HFF-Myc (cell line): Measurements from ENCODE around the gene ZNF341.

Source experiments
- DNase-seq: peaks from one replicate; pipeline ENCODE4 v3.0.0-alpha.2; 2011; ENCODE audit warnings: low read depth; ENCODE audit errors: extremely low read depth
- H3K4me3 ChIP-seq: replicated peaks from 2 replicates; pipeline ENCODE4 v1.5.1; 2011; ENCODE audit warnings: low read depth, mild to moderate bottlenecking, control low read depth, low read length
- TF ChIP-seq, protein P1 (sequence below): IDR thresholded peaks from 2 replicates; pipeline ENCODE4 v1.5.1; 2012; ENCODE audit warnings: mild to moderate bottlenecking, low read depth, low read length, control low read depth; ENCODE audit errors: missing control alignments

ZNF341 gene

DNA sequence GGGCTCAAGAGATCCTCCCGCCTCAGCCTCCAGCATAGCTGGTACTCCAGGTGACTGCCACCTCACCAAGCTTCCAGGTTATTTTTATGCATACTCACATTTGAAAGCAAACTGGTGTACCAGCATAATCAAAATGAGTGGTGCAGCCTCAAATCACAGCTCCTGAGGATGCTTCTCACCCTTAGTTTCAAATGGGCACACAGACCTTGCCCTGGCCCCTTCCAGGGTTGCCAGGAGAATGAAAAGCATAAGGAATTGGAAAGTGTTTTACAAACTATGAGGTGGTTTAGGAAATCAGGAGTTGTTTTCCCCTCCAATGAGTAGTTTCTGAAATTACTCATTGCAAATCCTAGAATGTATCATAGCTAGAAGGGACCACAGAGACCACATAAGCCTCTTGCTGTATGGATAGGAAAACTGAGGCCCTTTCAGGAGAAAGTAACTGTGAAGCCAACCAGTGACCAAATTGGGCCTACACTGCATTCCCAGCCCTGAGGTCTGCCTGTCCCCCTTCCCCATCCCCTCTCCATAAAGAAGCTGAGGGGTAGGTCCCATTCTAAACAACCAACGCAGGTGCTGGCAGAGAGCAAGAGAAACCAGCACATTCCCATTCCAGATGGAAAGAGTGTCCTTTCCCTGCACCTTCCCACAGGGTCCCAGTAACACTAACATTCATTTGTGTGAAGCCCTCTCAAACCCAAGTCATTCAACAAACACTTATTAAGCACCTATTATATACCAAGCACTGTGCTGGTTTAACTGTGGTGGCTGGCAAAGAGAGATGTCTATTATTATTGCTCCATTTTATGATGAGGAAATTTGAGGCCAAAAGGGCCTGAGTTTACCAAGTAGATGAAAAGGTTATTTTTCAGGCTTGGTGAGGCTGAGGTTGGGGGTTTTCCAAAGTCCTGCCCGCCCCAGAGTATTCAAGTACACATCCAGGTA is 43.5 kb upstream of the ZNF341 start:
- no peak for DNase-seq
- H3K4me3 ChIP-seq: no peak overlapping the region
- TF ChIP-seq, protein P1, sequence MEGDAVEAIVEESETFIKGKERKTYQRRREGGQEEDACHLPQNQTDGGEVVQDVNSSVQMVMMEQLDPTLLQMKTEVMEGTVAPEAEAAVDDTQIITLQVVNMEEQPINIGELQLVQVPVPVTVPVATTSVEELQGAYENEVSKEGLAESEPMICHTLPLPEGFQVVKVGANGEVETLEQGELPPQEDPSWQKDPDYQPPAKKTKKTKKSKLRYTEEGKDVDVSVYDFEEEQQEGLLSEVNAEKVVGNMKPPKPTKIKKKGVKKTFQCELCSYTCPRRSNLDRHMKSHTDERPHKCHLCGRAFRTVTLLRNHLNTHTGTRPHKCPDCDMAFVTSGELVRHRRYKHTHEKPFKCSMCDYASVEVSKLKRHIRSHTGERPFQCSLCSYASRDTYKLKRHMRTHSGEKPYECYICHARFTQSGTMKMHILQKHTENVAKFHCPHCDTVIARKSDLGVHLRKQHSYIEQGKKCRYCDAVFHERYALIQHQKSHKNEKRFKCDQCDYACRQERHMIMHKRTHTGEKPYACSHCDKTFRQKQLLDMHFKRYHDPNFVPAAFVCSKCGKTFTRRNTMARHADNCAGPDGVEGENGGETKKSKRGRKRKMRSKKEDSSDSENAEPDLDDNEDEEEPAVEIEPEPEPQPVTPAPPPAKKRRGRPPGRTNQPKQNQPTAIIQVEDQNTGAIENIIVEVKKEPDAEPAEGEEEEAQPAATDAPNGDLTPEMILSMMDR: no peak

DNA sequence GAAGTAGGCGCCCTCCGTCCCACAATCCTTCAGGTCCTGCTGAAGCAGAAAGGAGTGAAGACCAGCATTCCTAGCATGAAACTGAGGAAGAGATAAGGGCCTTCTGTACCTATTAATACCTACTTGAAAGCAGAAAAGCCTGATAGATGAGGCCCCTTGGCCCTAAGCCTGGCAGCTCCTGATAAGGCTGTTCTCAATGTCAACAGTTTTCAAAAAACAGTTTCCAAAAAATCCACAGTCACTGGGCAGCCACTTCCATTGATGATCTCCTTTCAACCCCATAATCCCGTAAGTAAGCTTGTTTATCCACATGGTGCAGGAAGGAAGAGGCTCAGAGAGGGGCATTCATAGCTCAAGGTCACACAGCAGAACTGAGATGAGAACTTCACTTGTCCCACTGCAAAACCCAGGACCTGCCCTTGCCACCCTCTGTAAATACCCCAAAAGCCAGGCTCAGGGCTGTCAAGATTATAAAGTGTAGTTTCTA is 42.8 kb upstream of the ZNF341 start:
- TF ChIP-seq, protein P1: no peak
- DNase-seq: no peak
- no peak overlapping the region for H3K4me3 ChIP-seq

DNA sequence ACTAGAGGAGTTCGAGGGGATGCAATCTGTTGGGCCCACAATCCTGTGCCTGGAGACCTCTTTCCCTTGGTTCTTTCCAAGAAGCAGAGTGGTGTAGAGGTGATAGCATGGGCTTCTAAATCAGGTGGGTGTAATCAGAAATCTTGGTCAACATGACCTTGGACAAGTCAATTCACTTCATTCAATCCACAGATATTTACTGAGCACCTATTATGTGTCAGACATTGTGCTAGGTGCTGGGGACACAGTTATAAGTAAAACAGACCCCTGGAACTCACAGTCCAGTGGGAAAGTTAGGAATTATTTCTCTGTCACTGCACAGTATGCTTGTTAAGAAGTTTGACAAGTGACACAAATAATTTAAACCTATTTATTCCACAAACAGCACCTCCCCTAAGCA is 42.3 kb upstream of the ZNF341 start:
- TF ChIP-seq, protein P1: no peak
- no peak for DNase-seq
- H3K4me3 ChIP-seq: no peak overlapping the region

DNA sequence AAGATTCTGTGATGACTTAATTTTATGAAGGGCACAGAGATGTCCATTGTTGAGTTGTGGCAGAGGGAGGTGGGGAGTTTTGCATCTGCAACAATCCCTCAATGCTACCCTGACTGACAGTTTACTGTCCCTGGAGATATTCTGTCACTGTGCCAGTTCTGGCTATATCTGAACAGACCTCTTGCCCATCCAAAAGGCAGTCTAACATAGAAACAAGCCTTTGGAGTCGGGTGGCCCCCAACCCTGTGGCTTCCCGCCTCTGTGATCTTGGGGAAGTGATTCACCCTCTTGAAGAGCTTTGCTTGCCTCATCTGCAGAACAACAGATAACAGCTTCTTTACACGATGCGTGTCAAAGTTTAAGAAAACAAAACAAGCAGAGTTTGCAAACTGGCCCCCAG is 41.8 kb upstream of the ZNF341 start:
- TF ChIP-seq, protein P1: no peak
- H3K4me3 ChIP-seq: no peak overlapping the region
- DNase-seq: no peak

DNA sequence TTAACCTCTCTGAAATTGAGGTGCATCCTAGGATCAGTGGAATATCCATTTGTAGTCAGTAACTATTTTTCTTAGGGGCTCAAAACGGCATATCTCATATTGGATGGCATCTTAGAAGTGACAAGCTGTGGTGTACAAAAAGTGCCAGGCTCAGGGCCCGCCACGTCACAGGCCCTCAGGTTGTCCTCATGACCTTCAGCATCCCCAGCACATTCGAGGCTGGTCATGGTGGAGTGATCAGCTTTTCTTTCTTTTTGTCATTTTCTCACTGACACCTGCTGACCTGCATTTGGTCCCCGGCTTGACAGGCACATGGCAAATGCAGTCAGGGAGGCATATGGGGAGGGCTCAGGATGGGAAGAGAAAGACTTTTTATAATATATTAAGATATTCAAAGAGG is 38.5 kb upstream of the ZNF341 start:
- TF ChIP-seq, protein P1: no peak
- DNase-seq: no peak

DNA sequence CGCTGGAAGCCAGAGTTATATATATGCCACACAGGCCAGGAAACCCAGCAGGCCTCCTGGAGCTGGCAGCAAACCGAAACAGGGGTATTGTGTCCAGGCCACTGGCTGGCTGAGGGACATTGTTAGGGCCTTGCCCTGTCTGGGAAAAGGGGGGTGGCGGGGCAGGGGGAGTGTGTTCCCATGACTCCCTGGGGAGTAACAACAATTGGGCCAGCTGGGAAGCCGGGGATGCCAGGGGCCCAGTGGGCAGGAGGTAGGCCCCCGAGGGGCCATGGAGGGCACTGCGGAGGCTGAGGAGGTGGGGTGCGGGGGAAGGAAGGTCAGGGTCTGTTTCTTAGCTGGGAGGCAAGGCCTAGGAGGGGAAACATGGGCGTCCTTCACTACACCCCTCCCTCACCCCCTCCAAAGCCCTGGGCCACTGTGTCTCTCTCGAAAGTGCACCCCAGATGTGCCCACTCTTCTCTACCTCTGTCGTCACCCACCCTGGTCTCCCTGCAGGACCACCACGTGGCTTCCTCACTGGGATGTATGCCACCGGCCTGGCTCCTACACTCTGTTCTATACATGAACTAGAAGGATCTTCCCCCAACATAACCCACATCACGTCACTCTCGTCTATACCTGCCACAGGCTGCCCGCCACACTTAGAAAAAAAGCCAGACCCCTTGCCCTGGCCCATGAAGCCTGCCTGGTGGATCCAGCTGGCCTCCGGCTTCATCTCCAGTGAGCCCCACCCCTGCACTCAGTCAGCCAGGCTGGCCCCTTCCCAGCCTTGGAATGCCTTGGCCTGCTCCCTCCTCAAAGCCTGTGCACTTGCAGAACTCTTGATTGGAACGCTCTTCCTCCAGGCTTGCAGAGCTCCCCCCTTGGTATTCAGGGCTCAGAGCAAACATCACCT is 37.8 kb upstream of the ZNF341 start:
- TF ChIP-seq, protein P1: no peak
- no peak for DNase-seq
- no peak overlapping the region for H3K4me3 ChIP-seq

More for the DNA sequence above, 38.5 kb upstream of the ZNF341 start:
- H3K4me3 ChIP-seq: no peak overlapping the region
